IMR-90 (cell line): ENCODE results near the gene ATP11B. TPM values are rescaled to one million over a fixed set of nuclear protein-coding genes. Genes with fewer than 3 reads are reported as not detected.
"Not testable (repeated sequence)": the region's sequence is repeated elsewhere in the genome, so short reads cannot be mapped to it uniquely, and the experiment has no call there.

Experiments used
- ATAC-seq: fragments of 200-7000 bp; cut with Tn5 transposase; 2 replicates; pipeline ENCODE4 v1.9.1; 2020; ENCODE audit warnings: low read depth, mild to moderate bottlenecking, moderate library complexity
- BruUV-seq: library from RNA; stranded (reverse); fragments of 400-500 nt; replicated peaks from 2 replicates; lab custom pipeline; 2021; lab: Mats Ljungman, UMichigan
- CTCF ChIA-PET: fragments of 300-600 bp; formaldehyde crosslinking; extraction: SDS; loops from one replicate; lab custom pipeline; 2021; ENCODE audit warnings: antibody characterized with exemption; lab: Yijun Ruan, JAX
- POLR2A ChIA-PET: fragments of 300-600 bp; sonication (Branson Sonifier 250); formaldehyde crosslinking; loops from one replicate; lab custom pipeline; 2022; ENCODE audit warnings: antibody characterized with exemption; ENCODE audit not compliant: unreplicated experiment; lab: Charles Lee
- DNase-seq: peaks from one replicate; pipeline ENCODE4 v3.0.0; 2013
- H2AFZ ChIP-seq: replicated peaks from 2 replicates; pipeline ENCODE3; 2013; ENCODE audit warnings: low read length, mild to moderate bottlenecking; ENCODE audit not compliant: poor library complexity
- H2AK5ac ChIP-seq: 2 replicates; pipeline ENCODE4 v1.6.1; 2013; ENCODE audit warnings: low read depth, low read length, inconsistent platforms
- H2AK9ac ChIP-seq: replicated peaks from 2 replicates; pipeline ENCODE3; 2013; ENCODE audit warnings: mild to moderate bottlenecking, low read depth, low read length, moderate library complexity; ENCODE audit not compliant: poor library complexity
- H2BK120ac ChIP-seq: 2 replicates; pipeline ENCODE4 v1.6.1; 2013; ENCODE audit warnings: low read depth, low read length, inconsistent platforms
- H2BK15ac ChIP-seq: 3 replicates; pipeline ENCODE4 v1.6.1; 2013; ENCODE audit warnings: low read depth, low read length, inconsistent platforms
- H2BK20ac ChIP-seq: 2 replicates; pipeline ENCODE4 v1.6.1; 2013; ENCODE audit warnings: low read depth, mild to moderate bottlenecking, inconsistent platforms, low read length, moderate library complexity
- H2BK5ac ChIP-seq: 2 replicates; pipeline ENCODE4 v1.6.1; 2013; ENCODE audit warnings: mild to moderate bottlenecking, low read depth, low read length, inconsistent platforms; ENCODE audit not compliant: poor library complexity, severe bottlenecking
- H3K14ac ChIP-seq: replicated peaks from 2 replicates; pipeline ENCODE4 v1.6.1; 2013; ENCODE audit warnings: low read depth, low read length, inconsistent platforms
- H3K18ac ChIP-seq: 2 replicates; pipeline ENCODE4 v1.6.1; 2013; ENCODE audit warnings: low read depth, low read length, control low read depth
- H3K23ac ChIP-seq: 2 replicates; pipeline ENCODE4 v1.6.1; 2013; ENCODE audit warnings: low read depth, low read length, inconsistent platforms
- H3K27ac ChIP-seq: 2 replicates; pipeline ENCODE4 v1.5.1; 2013; ENCODE audit warnings: mild to moderate bottlenecking, control low read depth, low read length; ENCODE audit not compliant: insufficient read depth
- H3K27me3 ChIP-seq: 2 replicates; pipeline ENCODE4 v1.6.1; 2013; ENCODE audit warnings: low read length; ENCODE audit not compliant: control insufficient read depth, insufficient read depth
- H3K36me3 ChIP-seq: 2 replicates; pipeline ENCODE4 v1.6.1; 2013; ENCODE audit warnings: low read length, mixed read lengths; ENCODE audit not compliant: control insufficient read depth, insufficient read depth
- H3K4ac ChIP-seq: 2 replicates; pipeline ENCODE4 v1.6.1; 2013; ENCODE audit warnings: low read depth, low read length, inconsistent platforms
- H3K4me1 ChIP-seq: 2 replicates; pipeline ENCODE4 v1.6.1; 2013; ENCODE audit warnings: low read length, mixed read lengths; ENCODE audit not compliant: control insufficient read depth, insufficient read depth
- H3K4me2 ChIP-seq: 2 replicates; pipeline ENCODE4 v1.6.1; 2013; ENCODE audit warnings: low read depth, mild to moderate bottlenecking, control low read depth, low read length, moderate library complexity
- H3K4me3 ChIP-seq: 2 replicates; pipeline ENCODE4 v1.5.1; 2013; ENCODE audit warnings: low read depth, mild to moderate bottlenecking, control low read depth, low read length, moderate library complexity; ENCODE audit not compliant: insufficient read depth
- H3K56ac ChIP-seq: 2 replicates; pipeline ENCODE4 v1.6.1; 2013; ENCODE audit warnings: low read length, inconsistent platforms; ENCODE audit not compliant: insufficient read depth; ENCODE audit errors: extremely low read depth
- H3K79me1 ChIP-seq, 2 experiments: 2 replicates each; pipeline ENCODE4 v1.6.1; 2013; ENCODE audit warnings: low read length in 2 of 2, inconsistent platforms in 1 of 2, low read depth in 1 of 2
- H3K9ac ChIP-seq: 2 replicates; pipeline ENCODE4 v1.6.1; 2013; ENCODE audit warnings: low read depth, low read length, control low read depth
- H3K9me1 ChIP-seq: 2 replicates; pipeline ENCODE4 v1.6.1; 2013; ENCODE audit warnings: low read length, inconsistent platforms; ENCODE audit not compliant: insufficient read depth
- H3K9me3 ChIP-seq: 2 replicates; pipeline ENCODE4 v1.6.1; 2013; ENCODE audit warnings: low read length; ENCODE audit not compliant: control insufficient read depth, insufficient read depth
- H4K20me1 ChIP-seq: 2 replicates; pipeline ENCODE4 v1.6.1; 2013; ENCODE audit warnings: low read length, inconsistent platforms; ENCODE audit not compliant: insufficient read depth
- H4K5ac ChIP-seq: 2 replicates; pipeline ENCODE4 v1.6.1; 2013; ENCODE audit warnings: mild to moderate bottlenecking, low read depth, low read length, control low read depth
- H4K8ac ChIP-seq, 2 experiments: 2 replicates each; pipeline ENCODE4 v1.6.1; 2013; ENCODE audit warnings: low read depth in 2 of 2, low read length in 2 of 2, control low read depth in 1 of 2, inconsistent platforms in 1 of 2
- H4K91ac ChIP-seq: 2 replicates; pipeline ENCODE4 v1.6.1; 2013; ENCODE audit warnings: low read depth, low read length, inconsistent platforms; ENCODE audit not compliant: insufficient read depth
- WGBS, 2 experiments: methylation state at CpG; one replicate each; pipeline versions ENCODE4 v1.1.5 to v1.1.7; 2013; ENCODE audit warnings: missing lambda C conversion rate in 2 of 2; ENCODE audit not compliant: insufficient read length in 1 of 2; ENCODE audit errors: extremely low coverage in 2 of 2; 5-methylcytosine and 5-hydroxymethylcytosine counted together
- dilution Hi-C: fragments of 300-500 bp; cut with HindIII; formaldehyde crosslinking; loops from one replicate; pipeline ENCODE4 v1.14.3; 2018; ENCODE audit warnings: low sequenced_read_pairs; ENCODE audit not compliant: unreplicated experiment
- in situ Hi-C: fragments of 300-500 bp; cut with MboI; formaldehyde crosslinking; loops from 3 replicates; pipeline ENCODE4 v1.14.3; 2019; ENCODE audit warnings: low sequenced_read_pairs, inconsistent platforms, mixed read lengths
- intact Hi-C: fragments of 100-400 bp; cut with micrococcal nuclease; formaldehyde crosslinking; loops from 2 replicates; pipeline ENCODE4 v1.10.0; 2022
- polyA plus RNA-seq, 3 experiments: library from polyadenylated mRNA; depleted of rRNA; stranded (reverse); fragments of >200 nt; gene quantifications; 2 replicates each; pipeline ENCODE4 v1.2.3, GENCODE V29; 2012; ENCODE audit warnings: low replicate concordance in 1 of 3
- total RNA-seq: library from RNA; depleted of rRNA; stranded (reverse); fragments of >200 nt; gene quantifications from 2 replicates; pipeline ENCODE4 v1.2.3, GENCODE V29; 2012
- TF ChIP-seq, protein P1 (sequence below): fragments of 150-350 bp; IDR thresholded peaks from 2 replicates; pipeline ENCODE4 v1.6.1; 2016; ENCODE audit warnings: low read depth, mild to moderate bottlenecking, low read length, moderate library complexity, borderline replicate concordance

The ATP11B gene
- total and polyA plus RNA-seq, 2 of the 4 experiments (the other 2 are of a cell fraction): 10.0 to 39.6 TPM

DNA sequence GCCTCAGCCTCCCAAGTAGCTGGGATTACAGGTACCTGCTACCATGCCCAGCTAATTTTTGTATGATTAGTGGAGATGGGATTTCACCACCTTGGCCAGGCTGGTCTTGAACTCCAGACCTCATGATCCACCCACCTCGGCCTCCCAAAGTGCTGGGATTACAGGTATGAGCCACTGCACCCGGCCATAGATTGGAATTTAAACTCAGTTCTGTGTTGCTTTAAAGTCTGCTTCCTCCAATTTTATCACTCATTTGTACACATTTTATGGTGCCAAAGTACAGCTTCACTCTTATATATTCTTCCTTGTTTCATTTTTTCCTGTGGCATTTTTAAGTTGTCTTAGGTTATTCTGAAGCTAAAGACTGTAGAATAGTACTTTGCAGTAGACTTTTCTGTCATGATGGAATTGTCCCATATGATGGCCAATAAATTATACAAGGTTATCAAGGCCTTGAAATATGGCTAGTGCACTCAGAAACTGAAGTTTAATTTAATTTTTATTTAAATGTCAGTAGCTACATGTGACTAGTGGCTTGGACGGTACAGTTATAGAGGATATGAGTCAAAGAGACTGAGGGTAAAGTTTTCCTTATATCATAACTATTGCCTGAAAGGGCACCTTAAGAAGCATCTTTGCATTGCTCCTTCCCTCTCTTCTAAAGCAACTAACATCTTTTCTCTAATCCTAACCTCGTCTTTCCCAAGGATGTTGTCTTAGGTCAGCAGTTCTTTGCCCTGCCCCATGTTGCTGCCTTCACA, 28.1 kb downstream of the ATP11B start (continued):
- TF ChIP-seq, protein P1, sequence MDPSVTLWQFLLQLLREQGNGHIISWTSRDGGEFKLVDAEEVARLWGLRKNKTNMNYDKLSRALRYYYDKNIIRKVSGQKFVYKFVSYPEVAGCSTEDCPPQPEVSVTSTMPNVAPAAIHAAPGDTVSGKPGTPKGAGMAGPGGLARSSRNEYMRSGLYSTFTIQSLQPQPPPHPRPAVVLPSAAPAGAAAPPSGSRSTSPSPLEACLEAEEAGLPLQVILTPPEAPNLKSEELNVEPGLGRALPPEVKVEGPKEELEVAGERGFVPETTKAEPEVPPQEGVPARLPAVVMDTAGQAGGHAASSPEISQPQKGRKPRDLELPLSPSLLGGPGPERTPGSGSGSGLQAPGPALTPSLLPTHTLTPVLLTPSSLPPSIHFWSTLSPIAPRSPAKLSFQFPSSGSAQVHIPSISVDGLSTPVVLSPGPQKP: no peak

DNA sequence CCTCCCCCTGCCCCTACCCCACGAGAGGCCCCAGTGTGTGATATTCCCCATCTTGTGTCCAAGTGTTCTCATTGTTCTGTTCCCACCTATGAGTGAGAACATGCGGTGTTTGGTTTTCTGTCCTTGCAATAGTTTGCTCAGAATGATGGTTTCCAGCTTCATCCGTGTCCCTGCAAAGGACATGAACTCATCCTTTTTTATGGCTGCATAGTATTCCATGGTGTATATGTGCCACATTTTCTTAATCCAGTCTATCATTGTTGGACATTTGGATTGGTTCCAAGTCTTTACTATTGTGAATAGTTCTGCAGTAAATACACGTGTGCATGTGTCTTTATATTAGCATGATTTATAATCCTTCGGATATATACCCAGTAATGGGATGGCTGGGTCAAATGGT, 29.0 kb downstream of the ATP11B start:
- H3K4me3 ChIP-seq, H3K9ac ChIP-seq, H3K27ac ChIP-seq, intact Hi-C loops, DNase-seq, BruUV-seq, H3K9me1 ChIP-seq, H3K4me1 ChIP-seq, POLR2A ChIA-PET, H2AK5ac ChIP-seq, H3K23ac ChIP-seq, H4K20me1 ChIP-seq, H3K14ac ChIP-seq, H2BK15ac ChIP-seq, H3K9me3 ChIP-seq, H4K8ac ChIP-seq, ATAC-seq, H2BK5ac ChIP-seq, H3K18ac ChIP-seq, H2AFZ ChIP-seq, in situ Hi-C loops, dilution Hi-C loops, H4K5ac ChIP-seq, H2BK120ac ChIP-seq, H4K91ac ChIP-seq, CTCF ChIA-PET, H2AK9ac ChIP-seq, H3K4me2 ChIP-seq, H3K36me3 ChIP-seq, H3K56ac ChIP-seq, H2BK20ac ChIP-seq, H3K4ac ChIP-seq, H3K27me3 ChIP-seq: not testable (repeated sequence)
- WGBS, 2 experiments: no CpG with 5 or more reads among the region's 5 CpGs
- peaks cover 26 to 37% of the 10 kb centered on the region in 2 experiments for H3K79me1 ChIP-seq
